ENCODE results near the gene RBM33.
"Not testable (repeated sequence)": the region's sequence is repeated elsewhere in the genome, so short reads cannot be mapped to it uniquely, and the experiment has no call there.

The RBM33 gene

GRCh38 chr7:155663937-155664336 is 19.5 kb downstream of the RBM33 start:
- no peak for DNase-seq

DNA sequence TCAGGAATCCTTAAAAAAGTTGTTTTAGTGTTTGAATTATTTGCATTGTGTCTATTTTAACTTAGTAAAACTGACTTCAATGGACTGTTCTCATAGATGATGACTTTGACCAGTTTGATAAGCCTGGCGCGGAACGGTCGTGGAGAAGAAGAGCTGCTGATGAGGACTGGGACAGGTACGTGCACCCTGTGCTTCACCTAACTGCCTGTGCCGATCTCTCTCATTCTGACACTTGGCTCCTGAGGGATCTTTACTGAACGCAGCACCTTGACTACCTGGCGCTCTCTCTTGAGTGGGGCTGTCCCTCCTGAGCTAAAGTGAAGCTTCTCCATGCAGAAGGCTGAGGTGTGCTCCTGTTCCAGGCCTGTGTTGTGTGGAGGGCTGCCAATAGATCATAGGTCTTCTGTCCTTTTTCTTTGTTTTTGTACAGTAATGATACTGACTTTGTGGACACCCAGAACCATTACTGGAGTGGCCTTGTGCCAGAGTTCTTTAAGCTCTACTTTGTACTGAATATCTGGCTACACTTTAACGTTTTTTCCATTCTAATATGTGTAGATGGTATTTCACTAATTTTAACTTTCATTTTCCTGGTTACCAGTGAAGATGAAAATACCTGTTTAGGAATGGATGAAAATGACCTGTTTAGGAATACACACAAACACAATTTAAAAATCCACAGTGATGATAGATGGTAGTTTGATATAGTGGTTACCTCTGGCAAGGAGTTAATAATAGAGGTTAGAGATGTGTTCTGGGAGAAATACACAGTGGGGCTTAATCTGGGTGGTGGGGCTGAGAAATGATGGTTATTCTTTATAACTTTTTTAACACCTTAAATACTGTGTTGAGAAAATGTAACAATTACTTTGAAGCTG is 20.9 kb downstream of the RBM33 start:
- DNase-seq, result no peak

DNA sequence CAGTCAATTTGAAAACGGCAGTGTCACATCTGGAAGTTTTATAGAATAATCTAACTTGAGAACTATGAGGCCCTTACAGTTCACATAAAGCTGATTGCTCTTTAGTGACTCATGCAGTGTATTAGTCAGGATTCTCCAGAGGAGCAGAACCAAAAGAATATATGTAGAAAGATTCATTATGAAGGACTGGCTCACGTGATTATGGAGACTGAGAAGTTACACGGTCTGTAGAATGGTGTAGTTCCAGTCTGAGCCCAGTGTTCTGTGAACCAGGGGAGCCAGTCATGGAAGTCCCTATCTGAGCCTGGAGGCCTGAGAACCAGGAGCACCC is 21.5 kb downstream of the RBM33 start:
- peak; percentile 19 for DNase-seq

- DNase-seq, result no peak
Observed at GRCh38 chr7:155667241-155667829, 22.9 kb downstream of the RBM33 start.

DNA sequence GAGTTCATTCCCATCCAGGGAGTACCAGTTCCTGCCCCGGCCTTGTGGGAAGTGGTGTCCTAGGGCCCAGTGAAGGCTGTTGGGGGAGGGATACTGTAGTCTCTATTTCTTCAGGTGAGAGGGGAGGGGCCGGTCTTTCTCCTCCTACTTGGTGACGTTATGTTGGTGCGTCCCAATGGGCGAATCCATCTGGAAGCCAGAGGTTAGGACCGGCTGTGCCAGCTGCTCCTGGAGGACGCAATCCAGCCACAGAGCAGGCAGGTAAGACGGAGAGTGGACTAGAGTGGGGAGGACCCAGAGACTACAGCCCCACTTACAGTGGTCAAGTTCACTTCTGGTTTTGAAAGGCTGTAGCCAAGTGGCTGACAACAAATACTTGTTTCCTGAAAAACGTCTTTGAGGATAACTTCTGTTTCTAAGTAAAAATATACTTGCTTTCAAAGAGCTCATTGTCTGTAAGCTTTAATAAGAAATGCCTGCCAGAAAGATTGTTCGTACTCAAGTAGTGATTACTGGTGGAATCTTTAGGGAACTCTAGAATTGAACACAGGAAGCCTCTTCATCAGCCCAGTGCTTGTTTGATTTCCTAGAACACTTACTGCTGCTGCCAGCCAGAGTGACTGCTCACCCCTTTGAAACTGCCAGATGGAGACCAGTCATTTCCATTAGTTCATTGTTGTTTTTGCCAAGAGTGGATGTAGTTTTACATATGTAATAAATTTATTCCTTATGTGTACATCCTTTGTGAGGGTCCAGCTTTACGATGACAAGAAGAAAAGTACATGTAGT is 25.4 kb downstream of the RBM33 start:
- no peak for DNase-seq

GRCh38 chr7:155670521-155670920 is 26.1 kb downstream of the RBM33 start:
- no peak for DNase-seq

- DNase-seq, result no peak
Observed at GRCh38 chr7:155674556-155674955, 30.1 kb downstream of the RBM33 start.

- DNase-seq, result no peak
Observed at GRCh38 chr7:155676052-155676451, 31.6 kb downstream of the RBM33 start.

GRCh38 chr7:155677688-155678087 is 33.2 kb downstream of the RBM33 start:
- DNase-seq, result no peak

GRCh38 chr7:155680124-155680523 is 35.7 kb downstream of the RBM33 start:
- no peak for DNase-seq

DNA sequence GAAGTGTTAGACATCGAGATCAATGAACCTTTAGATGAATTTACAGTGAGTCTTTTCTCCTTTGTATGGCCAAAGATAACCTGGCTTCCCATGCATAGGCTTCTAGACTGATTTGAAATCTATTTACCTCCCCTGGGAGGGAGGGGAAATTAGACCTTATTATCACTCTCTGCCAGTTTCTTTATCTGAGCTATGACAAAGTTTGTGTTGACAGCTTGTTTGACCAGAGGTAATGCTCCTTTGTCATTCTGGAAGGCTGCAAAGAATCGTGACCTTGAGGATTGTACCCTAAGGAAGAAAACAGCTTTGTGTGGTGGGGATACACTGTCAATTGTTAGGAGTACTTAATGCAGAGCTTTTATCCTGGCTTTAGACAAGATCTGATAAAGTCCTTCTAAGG is 36.4 kb downstream of the RBM33 start:
- no peak for DNase-seq

- DNase-seq, result no peak
Observed at GRCh38 chr7:155681663-155682062, 37.2 kb downstream of the RBM33 start.

DNA sequence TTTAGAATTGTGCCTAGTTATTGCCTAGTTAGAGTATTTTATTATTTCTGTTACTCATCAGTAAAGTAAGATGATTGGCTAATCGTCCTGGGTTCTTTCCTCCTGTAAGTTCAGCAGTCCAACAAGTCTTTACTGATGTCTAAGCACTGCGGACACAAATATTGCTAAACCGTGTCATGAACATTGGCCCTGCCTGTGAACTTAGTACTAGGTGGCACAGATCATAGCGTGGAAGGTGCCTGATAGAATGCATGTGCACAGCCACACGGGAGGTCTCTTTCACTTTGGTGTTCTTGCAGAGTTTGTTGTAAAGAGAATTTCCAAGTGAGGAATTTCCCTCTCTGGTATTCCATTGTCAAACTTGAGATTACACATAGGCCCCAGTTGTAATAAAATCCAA is 38.0 kb downstream of the RBM33 start:
- DNase-seq, result no peak

DNA sequence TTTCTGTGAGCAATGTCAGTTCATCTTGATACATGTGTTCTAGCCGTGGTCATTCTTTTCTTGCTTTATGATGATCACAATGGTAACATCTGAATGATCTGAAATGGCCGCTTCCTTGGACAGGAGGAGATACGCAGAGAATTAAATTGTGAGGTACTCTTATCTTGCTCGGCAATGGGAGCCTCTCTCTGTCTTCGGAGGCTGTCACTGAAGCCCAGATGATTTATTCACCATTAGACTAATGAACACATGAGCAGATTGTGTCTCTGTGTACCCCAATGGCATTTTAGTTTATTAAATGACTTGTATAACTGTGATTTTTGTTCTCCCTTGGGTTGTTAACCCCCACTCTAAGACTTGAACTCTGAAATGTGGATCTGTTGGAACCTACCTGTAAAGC is 38.6 kb downstream of the RBM33 start:
- no peak for DNase-seq

GRCh38 chr7:155683714-155684113 is 39.3 kb downstream of the RBM33 start:
- DNase-seq, result no peak

DNA sequence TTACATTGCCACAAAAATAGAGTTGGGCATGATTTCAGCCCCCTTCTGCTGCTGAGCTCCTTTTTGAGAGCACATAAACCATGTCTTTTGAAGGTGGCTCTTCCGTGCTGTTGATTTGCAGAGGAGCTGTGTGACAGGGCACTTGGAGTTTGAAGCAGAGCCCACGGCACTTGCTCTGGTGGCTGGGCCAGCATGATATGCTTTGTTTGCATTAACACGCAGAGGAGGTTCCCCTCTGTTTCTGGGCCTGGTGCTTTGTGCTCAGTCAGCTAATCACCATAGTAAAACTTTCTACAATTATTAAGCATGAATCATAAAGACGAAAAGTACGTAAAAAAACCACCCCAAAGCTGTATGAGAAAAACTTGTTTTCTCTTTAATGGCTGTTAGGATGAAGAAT is 40.1 kb downstream of the RBM33 start:
- DNase-seq, result no peak

DNA sequence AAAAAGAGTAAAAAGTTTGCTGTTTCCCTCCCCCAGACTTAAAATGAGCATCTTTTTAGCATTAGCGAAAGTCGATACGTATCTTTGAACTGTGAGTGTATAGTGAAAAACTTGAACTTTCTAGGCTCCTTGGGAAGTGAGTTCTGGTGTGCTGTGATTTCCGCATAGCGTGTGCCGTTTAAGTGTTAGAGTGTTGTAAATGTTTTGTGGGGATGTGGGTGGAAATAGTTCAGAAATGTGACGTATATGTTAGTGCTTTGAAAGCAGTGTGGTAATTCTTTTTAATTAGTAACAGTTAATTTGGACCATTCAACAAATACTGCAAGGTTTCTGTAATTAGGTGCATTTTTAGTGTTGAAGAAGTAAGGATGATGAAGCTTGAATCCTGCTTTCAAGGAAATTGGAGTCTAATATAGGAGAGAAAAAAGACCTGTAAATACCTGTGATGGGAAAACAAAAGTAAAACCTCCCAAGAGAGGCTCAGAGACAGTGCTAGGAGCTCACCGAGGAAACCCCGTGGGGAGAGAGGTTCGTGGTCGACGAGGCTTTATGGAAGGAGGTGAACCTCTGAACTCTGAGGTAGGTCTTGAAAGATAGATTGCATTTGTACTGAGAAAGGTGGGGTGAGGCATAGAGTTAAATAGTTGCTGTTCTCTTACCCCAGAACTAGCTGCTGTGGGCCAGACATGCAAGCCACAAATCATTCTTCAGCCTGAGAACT is 40.8 kb downstream of the RBM33 start:
- DNase-seq, result peak; percentile 7

DNA sequence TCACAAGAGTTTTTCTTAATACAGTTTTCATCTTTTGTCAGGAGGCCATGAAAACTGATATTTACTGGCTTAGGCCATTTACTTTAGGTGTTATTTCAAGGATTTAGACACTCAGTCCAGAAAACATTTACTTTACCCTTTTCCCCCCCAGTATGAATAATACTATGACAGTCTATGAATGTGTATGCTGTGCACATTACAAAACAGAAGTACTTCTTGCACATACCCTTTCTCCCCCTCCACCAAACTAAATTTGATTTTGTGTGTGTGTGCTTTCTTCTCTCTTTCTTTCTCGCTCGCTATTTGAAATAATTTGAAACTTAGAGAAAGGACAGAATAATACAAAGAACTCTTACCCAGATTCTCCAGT is 41.3 kb downstream of the RBM33 start:
- DNase-seq, result no peak

- not testable (repeated sequence) for DNase-seq
Observed at GRCh38 chr7:155686620-155687324, 42.3 kb downstream of the RBM33 start.

DNA sequence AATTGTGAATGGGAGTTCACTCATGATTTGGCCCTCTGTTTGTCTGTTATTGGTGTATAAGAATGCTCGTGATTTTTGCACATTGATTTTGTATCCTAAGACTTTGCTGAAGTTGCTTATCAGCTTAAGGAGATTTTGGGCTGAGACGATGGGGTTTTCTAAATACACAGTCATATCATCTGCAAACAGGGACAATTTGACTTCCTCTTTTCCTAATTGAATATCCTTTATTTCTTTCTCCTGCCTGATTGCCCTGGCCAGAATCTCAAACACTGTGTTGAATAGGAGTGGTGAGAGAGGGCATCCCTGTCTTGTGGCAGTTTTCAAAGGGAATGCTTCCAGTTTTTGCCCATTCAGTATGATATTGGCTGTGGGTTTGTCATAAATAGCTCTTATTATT is 43.8 kb downstream of the RBM33 start:
- not testable (repeated sequence) for DNase-seq

DNA sequence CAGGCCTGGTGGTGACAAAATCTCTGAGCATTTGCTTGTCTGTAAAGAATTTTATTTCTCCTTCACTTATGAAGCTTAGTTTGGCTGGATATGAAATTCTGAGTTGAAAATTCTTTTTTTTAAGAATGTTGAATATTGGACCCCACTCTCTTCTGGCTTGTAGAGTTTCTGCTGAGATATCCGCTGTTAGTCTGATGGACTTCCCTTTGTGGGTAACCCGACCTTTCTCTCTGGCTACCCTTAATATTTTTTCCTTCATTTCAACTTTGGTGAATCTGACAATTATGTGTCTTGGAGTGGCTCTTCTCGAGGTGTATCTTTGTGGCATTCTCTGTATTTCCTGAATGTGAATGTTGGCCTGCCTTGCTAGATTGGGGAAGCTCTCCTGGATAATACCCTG is 46.2 kb downstream of the RBM33 start:
- DNase-seq, result not testable (repeated sequence)

- DNase-seq, result no peak
Observed at GRCh38 chr7:155692317-155692716, 47.9 kb downstream of the RBM33 start.

DNA sequence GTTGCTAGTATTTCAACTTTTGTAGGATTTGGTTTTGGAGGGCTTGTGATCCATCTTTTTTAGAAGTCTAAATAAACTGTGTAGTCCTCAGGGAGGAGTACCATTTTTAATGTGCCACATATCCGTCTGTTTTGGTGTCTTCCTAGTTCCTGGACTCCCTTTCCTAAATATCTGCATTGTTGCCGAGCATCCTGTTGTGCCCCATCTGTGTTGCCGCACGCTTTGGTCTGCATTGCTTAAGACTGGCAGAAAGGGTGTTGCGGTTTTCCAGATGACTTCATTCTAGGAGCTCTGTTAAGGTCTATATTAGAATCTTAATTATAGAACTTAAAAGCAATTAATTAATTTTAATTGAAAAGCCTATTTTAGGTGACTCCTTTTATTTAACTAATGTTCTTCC is 49.4 kb downstream of the RBM33 start:
- DNase-seq, result no peak
